ENCODE data around the gene ZNF444.

- no peak for TF ChIP-seq POLR2A (IDR thresholded peaks at IDR 0.05; ENCODE audit: low read depth)
- TF ChIP-seq, protein P1, sequence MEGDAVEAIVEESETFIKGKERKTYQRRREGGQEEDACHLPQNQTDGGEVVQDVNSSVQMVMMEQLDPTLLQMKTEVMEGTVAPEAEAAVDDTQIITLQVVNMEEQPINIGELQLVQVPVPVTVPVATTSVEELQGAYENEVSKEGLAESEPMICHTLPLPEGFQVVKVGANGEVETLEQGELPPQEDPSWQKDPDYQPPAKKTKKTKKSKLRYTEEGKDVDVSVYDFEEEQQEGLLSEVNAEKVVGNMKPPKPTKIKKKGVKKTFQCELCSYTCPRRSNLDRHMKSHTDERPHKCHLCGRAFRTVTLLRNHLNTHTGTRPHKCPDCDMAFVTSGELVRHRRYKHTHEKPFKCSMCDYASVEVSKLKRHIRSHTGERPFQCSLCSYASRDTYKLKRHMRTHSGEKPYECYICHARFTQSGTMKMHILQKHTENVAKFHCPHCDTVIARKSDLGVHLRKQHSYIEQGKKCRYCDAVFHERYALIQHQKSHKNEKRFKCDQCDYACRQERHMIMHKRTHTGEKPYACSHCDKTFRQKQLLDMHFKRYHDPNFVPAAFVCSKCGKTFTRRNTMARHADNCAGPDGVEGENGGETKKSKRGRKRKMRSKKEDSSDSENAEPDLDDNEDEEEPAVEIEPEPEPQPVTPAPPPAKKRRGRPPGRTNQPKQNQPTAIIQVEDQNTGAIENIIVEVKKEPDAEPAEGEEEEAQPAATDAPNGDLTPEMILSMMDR (IDR thresholded peaks at IDR 0.05), result no peak
These were observed 39.1 kb upstream of the ZNF444 start for GRCh38 chr19:56101746-56102535.

All from esophagus muscularis mucosa (tissue), 3 donors.